ENCODE data around the gene APBB2.

Gene APBB2

GRCh38 chr4:41215969-41216293 is 1.6 kb upstream of the APBB2 start:
- no peak for DNase-seq (ENCODE audit: low read depth in 3 of 3)

GRCh38 chr4:41215155-41215554 is 813 bp upstream of the APBB2 start:
- DNase-seq (ENCODE audit: low read depth in 3 of 3), result no peak

GRCh38 chr4:41214825-41215146 is 444 bp upstream of the APBB2 start:
- no peak for DNase-seq (ENCODE audit: low read depth in 3 of 3)

DNA sequence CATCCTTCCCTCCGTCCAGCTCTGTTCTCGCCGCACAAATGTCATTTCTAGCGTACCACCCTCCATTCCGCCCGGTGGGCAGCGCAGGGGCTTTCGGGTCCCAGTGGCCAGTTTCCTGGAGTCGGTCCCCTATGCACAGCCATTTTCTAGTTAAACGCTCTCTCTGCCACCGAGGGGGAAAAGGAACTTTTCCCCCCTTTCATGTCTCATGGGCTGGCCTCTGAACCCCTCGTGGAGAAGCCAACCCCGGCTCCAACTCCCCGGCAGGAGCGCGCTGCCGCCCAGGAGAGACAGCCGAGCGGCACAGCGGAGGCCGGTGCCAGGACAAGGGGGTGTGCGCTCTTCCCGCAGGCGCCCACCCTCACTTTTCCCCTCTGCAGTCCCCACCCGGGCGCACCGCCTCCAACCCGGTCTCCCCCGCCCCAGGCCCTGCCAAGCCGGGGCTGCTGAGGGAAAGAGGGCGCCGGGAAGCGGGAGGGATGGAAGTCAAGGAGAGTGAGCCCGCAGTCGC is 662 bp downstream of the APBB2 start:
- DNase-seq (ENCODE audit: low read depth in 3 of 3), result no peak

GRCh38 chr4:41212616-41213203 is 1.6 kb downstream of the APBB2 start:
- DNase-seq (ENCODE audit: low read depth in 3 of 3), result no peak

DNA sequence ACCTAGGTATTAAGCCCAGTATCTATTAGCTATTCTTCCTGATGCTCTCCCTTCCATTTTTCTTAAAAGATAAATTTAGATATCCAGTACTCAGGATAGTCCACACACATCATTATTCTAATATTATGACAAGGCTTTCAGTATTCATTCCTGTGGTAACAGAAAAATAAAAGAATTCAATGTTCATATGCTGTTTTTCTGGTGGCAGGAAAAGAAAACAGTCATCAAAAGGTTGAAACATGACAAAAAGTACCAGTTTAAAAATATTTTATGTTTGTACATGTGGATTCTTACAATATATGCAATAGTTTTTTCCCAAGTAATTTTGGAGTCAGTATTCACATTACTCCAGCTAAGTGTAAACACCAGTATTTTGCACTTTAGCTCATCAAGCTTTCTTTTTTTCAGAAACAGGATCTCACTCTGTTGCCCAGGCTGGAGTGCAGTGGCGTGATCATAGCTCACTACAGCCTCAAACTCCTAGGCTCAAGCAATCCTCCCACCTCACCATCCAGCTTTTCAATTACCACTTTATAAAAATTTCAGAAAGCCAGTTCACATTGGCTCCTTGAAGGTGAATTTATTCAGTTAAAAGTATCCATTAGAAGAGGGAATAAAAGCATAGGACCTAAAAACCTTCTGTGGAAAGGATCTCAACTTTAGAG is 2.3 kb downstream of the APBB2 start:
- no peak for DNase-seq (ENCODE audit: low read depth in 3 of 3)

GRCh38 chr4:41209901-41210300 is 4.4 kb downstream of the APBB2 start:
- no peak for DNase-seq (ENCODE audit: low read depth in 3 of 3)

GRCh38 chr4:41209187-41209586 is 5.2 kb downstream of the APBB2 start:
- no peak for DNase-seq (ENCODE audit: low read depth in 3 of 3)

- no peak for DNase-seq (ENCODE audit: low read depth in 3 of 3)
Observed at GRCh38 chr4:41207291-41207831, 7.0 kb downstream of the APBB2 start.

GRCh38 chr4:41205854-41206460 is 8.4 kb downstream of the APBB2 start:
- no peak for DNase-seq (ENCODE audit: low read depth in 3 of 3)

DNA sequence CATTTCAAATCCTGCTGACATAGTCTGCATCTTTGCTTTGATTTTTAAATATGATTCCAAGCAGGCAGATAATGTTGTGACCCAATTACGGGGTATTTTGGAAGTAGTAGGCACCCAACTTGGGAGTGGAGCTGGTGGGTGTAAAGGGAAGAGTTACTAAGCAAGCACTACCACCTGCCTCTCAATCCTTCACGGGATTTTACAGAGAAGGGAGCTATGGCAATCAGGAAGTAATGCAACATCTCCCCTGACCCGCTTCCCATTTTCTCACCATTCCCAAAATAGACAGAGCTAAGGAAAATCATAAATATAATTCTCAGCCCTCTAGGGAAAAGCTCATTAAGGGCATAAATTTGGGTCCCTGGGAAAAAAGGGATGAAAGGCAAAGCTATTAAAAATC is 9.2 kb downstream of the APBB2 start:
- DNase-seq (ENCODE audit: low read depth in 3 of 3), result no peak

GRCh38 chr4:41204400-41204978 is 9.9 kb downstream of the APBB2 start:
- DNase-seq (ENCODE audit: low read depth in 3 of 3), result no peak

DNA sequence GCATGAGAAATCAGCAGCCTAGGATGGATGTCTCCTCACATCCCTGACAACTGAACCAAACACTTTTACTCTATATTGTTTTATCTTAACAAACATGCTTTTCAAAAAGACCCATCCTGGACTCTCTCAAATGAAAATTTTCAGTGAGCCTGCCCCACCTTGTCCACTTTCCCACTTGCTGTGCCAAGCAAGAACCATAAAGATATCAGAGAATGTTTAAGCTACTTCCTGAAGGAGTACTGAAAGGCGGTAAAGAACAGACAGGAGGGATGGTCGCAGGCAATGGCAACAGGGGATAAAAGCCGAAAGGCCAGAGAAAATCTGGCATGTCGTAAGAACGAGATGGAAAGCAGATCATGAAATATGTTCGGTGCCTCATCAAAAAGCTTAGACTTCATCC is 10.5 kb downstream of the APBB2 start:
- DNase-seq (ENCODE audit: low read depth in 3 of 3), result no peak

DNA sequence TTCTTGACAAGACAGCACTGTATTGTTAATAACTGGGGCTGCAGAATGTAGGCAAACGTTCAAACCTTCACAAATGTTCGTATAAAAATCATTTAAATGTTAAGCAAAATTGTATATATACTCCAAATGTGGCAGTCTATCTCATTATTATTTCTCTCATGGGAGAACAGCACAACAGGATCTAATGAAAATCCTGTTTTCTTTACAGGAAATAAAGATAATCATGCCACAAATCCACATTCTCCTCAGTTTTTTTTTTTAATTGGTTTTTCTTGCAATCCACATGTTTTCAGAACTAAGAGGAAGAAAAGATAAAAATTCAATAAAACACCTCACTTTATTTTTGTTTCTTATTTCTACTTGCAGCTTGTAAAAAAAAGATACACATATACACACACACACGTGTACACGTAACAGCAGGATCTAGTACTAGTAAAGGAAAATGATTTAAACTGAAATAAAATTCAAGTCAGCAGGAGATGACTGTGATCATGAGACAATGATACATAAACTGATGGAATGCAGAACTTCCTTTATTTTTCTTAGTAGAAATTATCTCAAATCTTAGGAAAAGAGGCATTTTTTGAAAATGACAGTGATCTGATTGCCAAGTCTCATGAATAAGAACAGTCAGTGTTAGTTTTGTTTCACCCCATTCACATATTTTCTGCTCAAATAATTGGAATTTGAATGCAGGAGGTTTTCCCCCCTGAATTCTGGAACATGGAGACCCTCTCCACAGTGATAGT is 11.3 kb downstream of the APBB2 start:
- DNase-seq (ENCODE audit: low read depth in 3 of 3), result no peak

DNA sequence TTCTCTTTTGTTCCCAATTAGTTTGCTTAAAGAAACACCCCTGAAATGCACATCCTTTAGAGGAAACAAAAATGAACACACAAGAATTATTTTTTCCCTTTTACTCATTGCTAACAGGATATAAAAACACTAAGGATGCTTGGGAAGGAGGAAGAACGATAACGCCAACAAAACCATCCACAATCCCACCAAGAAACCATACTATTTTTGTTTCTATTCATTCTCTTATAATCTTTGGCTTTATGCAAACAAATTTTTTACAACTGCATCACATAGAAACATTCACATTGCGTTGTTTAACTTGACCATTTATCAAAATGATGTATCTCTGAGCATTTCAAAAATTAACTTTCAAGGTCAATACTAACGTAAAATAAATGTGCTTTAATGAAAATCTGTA is 12.0 kb downstream of the APBB2 start:
- DNase-seq (ENCODE audit: low read depth in 3 of 3), result no peak

DNA sequence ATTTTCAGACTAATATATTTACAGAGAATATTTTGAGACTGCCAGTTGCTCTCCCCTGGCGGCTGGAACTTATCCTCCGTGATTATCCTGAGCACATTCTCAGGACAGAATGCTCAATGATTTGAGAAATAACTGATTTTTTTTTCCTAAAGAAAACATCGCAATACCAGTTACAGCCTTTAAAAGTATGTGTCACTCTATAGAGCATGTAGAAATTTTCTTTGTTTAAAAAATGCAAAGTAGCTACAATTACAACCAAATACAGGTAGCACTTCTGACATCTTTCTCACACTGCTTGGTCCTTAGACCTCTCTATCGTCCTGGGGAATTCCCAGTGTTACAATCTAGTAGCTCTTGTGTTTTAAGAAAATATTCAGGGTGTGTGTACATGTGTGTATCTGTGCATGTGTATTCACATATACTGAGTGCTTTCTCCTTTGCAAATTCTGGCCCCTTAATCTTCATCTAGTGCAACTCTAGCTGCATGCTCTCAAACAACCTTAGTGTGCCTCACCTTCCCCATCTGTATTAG is 13.8 kb downstream of the APBB2 start:
- DNase-seq (ENCODE audit: low read depth in 3 of 3), result no peak

- DNase-seq (ENCODE audit: low read depth in 3 of 3), result no peak
Observed at GRCh38 chr4:41199788-41200187, 14.6 kb downstream of the APBB2 start.

- no peak for DNase-seq (ENCODE audit: low read depth in 3 of 3)
Observed at GRCh38 chr4:41197996-41198395, 16.3 kb downstream of the APBB2 start.

DNA sequence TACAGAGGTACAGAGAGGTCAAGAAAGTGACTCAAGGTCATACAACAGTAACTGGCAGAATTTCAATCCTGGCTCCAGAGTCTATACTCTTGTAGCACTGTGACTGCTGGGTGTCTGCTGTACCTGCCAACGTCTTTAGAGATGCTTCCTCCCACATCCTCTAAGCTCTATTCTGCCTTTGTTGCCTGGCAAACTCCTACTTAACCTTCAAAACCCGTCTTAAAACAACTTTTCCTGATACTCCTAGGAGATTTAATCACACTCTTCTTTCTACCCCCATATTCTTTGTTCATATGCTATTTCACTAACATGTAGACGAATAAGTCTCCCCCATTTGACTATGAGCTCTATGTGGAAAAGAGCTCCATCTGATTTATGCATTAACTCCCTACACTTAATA is 16.8 kb downstream of the APBB2 start:
- no peak for DNase-seq (ENCODE audit: low read depth in 3 of 3)

GRCh38 chr4:41196633-41197332 is 17.6 kb downstream of the APBB2 start:
- no peak for DNase-seq (ENCODE audit: low read depth in 3 of 3)

DNA sequence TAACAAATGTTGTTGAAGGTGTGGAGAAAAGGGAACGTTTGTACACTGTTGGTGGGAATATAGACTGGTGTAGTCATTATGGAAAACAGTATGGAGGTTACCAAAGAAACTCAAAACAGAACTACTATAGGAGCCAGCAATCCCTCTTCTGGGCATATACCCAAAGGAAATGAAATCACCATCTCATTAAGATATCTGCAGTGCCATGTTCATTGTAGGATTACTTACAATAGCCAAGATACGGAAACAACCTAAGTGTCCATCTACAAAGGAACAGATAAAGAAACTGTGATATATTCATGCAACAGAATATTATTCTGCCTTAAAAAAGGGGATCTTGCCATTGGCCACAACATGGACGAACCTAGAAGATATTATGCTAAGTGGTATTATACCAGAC is 22.2 kb downstream of the APBB2 start:
- DNase-seq (ENCODE audit: low read depth in 3 of 3), result no peak
